ENCODE data around the gene WIF1. TPM values are rescaled to one million over a fixed set of nuclear protein-coding genes. Genes with fewer than 3 reads are reported as not detected.

The WIF1 gene
- total RNA-seq, 1 experiment from 2014 or later, result 1.8 TPM

DNA sequence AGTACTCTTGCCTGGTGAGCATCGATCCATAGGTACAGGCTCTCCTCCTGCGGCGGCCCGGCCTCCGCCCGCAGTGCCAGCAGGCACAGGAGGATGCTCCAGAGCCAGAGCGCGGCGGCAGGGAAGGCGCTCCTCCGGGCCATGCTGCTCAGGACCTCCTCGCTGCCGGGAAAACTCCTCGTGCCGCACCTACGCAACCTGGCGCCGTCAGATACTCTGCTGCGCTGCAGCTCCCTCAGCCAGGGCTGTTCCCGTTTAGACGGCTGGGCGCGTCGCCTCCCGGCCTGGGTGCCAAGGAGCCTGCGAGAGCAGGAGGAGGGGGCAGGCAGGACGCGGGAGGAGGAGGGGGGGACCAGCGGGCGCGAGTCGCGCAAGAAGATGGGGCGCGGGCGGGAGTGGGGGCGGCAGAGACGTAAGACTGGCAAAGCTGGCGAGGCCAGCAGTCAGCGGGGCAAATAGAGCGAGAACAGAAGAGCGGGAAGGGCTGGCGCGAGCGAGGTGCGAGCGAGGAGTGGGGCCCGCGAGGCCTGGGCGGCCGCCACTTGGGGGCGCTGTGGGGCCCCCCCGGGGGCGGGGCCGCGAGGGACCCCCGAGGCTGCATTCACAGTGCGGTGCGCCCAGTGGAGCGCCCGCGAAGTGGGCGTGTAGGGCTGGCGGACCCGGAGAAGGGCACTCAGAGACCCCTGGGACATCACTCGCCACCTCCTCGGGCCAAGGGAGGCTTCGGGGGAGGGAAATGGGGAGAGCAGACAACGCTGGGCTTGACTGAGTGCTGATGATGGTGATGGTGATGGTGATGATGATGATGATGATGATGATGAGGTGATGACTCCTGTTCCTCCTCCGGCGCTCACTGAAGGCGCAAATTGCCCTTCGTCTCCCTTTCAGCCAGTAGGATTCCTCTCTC, at the start of gene WIF1 (continued):
- TF ChIP-seq FOXP4 (CRISPR knock-in tag; IDR thresholded peaks at IDR 0.05), result peak; percentile 64; the same call in 1 of the 2 replicates
- TF ChIP-seq GRHL2 (CRISPR knock-in tag; IDR thresholded peaks at IDR 0.05; ENCODE audit: insufficient replicate concordance, severe bottlenecking), result no peak
- no peak for TF ChIP-seq NR3C1 (CRISPR knock-in tag; conservative IDR thresholded peaks at IDR 0.05; ENCODE audit: low read depth)
- TF ChIP-seq ZNF121 (CRISPR knock-in tag; IDR thresholded peaks at IDR 0.05), result 0 out of 2 replicates have a peak, but pooled peaks have one; percentile 35
- TF ChIP-seq, protein P1, sequence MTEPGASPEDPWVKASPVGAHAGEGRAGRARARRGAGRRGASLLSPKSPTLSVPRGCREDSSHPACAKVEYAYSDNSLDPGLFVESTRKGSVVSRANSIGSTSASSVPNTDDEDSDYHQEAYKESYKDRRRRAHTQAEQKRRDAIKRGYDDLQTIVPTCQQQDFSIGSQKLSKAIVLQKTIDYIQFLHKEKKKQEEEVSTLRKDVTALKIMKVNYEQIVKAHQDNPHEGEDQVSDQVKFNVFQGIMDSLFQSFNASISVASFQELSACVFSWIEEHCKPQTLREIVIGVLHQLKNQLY (CRISPR knock-in tag; IDR thresholded peaks at IDR 0.05), result no peak
- TF ChIP-seq TEAD1 (CRISPR knock-in tag; IDR thresholded peaks at IDR 0.05), result no peak
- peak; percentile 95; the same call in 1 of the 2 replicates for TF ChIP-seq KAT7 (CRISPR knock-in tag; IDR thresholded peaks at IDR 0.05; ENCODE audit: borderline replicate concordance)
- TF ChIP-seq RORB (CRISPR knock-in tag; IDR thresholded peaks at IDR 0.05), result no peak
- no peak for TF ChIP-seq IRF2 (CRISPR knock-in tag; IDR thresholded peaks at IDR 0.05; ENCODE audit: borderline replicate concordance, low read depth)
- TF ChIP-seq ZNF396 (CRISPR knock-in tag; IDR thresholded peaks at IDR 0.05; ENCODE audit: borderline replicate concordance), result no peak
- TF ChIP-seq ZNF317 (CRISPR knock-in tag; IDR thresholded peaks at IDR 0.05; ENCODE audit: borderline replicate concordance, low read depth), result no peak
- 0 out of 2 replicates have a peak, but pooled peaks have one; percentile 18 for TF ChIP-seq SMAD3 (CRISPR knock-in tag; IDR thresholded peaks at IDR 0.05; ENCODE audit: borderline replicate concordance)
- no peak for TF ChIP-seq NFYB (CRISPR knock-in tag; conservative IDR thresholded peaks at IDR 0.05; ENCODE audit: low read depth)
- no peak for TF ChIP-seq ZNF263 (CRISPR knock-in tag; IDR thresholded peaks at IDR 0.05; ENCODE audit: low read depth)
- TF ChIP-seq ARID4B (CRISPR knock-in tag; IDR thresholded peaks at IDR 0.05; ENCODE audit: borderline replicate concordance), result 0 out of 2 replicates have a peak, but pooled peaks have one; percentile 20
- TF ChIP-seq CREB1 (CRISPR knock-in tag; IDR thresholded peaks at IDR 0.05), result no peak
- TF ChIP-seq MAX (CRISPR knock-in tag; IDR thresholded peaks at IDR 0.05), result peak; percentile 95

Data from WTC11 (cell line).